Islet of Langerhans (tissue), 1 donor: Measurements from ENCODE around the gene CD96.
"Not testable (repeated sequence)": the region's sequence is repeated elsewhere in the genome, so short reads cannot be mapped to it uniquely, and the experiment has no call there.

Experiments used
- FAIRE-seq: peaks from one replicate; lab custom pipeline; 2011; peaks lifted over from hg19 to GRCh38; lab: Jason Lieb, UNC

Gene CD96

GRCh38 chr3:111541911-111542483, at the start of gene CD96:
Gene CD96 (plus strand): TSS chr3:111542197. CDS start chr3:111542249, 52 bp downstream.
- FAIRE-seq, result no peak

GRCh38 chr3:111493276-111493675, 48.7 kb upstream of the CD96 start:
- no peak for FAIRE-seq

GRCh38 chr3:111496894-111497559, 45.0 kb upstream of the CD96 start:
- no peak for FAIRE-seq

- no peak for FAIRE-seq
These were observed 44.0 kb upstream of the CD96 start for GRCh38 chr3:111498022-111498421.

GRCh38 chr3:111506435-111506834, 35.6 kb upstream of the CD96 start:
- FAIRE-seq, result no peak

- FAIRE-seq, result no peak
These were observed 32.7 kb upstream of the CD96 start for GRCh38 chr3:111509308-111509707.

GRCh38 chr3:111517801-111518200, 24.2 kb upstream of the CD96 start:
- FAIRE-seq, result no peak

- no peak for FAIRE-seq
These were observed 22.7 kb upstream of the CD96 start for GRCh38 chr3:111519178-111519855.

- FAIRE-seq, result no peak
These were observed 20.1 kb upstream of the CD96 start for GRCh38 chr3:111521891-111522290.

- not testable (repeated sequence) for FAIRE-seq
These were observed 17.5 kb upstream of the CD96 start for GRCh38 chr3:111524486-111524885.

GRCh38 chr3:111531446-111531845, 10.6 kb upstream of the CD96 start:
- no peak for FAIRE-seq

- FAIRE-seq, result no peak
These were observed 7.3 kb upstream of the CD96 start for GRCh38 chr3:111534701-111535100.

- no peak for FAIRE-seq
These were observed 3.9 kb upstream of the CD96 start for GRCh38 chr3:111538111-111538510.

GRCh38 chr3:111538681-111539083, 3.3 kb upstream of the CD96 start:
- FAIRE-seq, result no peak

- FAIRE-seq, result no peak
These were observed 2.4 kb upstream of the CD96 start for GRCh38 chr3:111539351-111540331.

GRCh38 chr3:111541391-111541790, 606 bp upstream of the CD96 start:
- no peak for FAIRE-seq

- no peak for FAIRE-seq
These were observed 759 bp downstream of the CD96 start for GRCh38 chr3:111542611-111543300.

GRCh38 chr3:111545349-111545748, 3.4 kb downstream of the CD96 start:
- no peak for FAIRE-seq

- no peak for FAIRE-seq
These were observed 5.6 kb downstream of the CD96 start for GRCh38 chr3:111547631-111548030.

- no peak for FAIRE-seq
These were observed 6.1 kb downstream of the CD96 start for GRCh38 chr3:111548092-111548491.

GRCh38 chr3:111548756-111549155, 6.8 kb downstream of the CD96 start:
- no peak for FAIRE-seq

GRCh38 chr3:111561902-111562301, 19.9 kb downstream of the CD96 start:
- not testable (repeated sequence) for FAIRE-seq
